SK-N-SH (cell line): ENCODE data around the gene SGSM2. TPM values are rescaled to one million over a fixed set of nuclear protein-coding genes. Genes with fewer than 3 reads are reported as not detected.

Experiments
- CTCF ChIA-PET: fragments of 300-600, 350-600 bp; formaldehyde crosslinking; extraction: SDS; loops from one replicate; lab custom pipeline; 2021; lab: Yijun Ruan, JAX
- POLR2A ChIA-PET: fragments of 350-600 bp; sonication (Branson Sonifier 250); formaldehyde crosslinking; extraction: SDS; loops from one replicate; lab custom pipeline; 2020; ENCODE audit warnings: antibody characterized with exemption, inconsistent platforms; lab: Yijun Ruan, JAX
- DNase-seq: peaks from one replicate; pipeline ENCODE4 v3.0.0; 2012
- H2AFZ ChIP-seq: fragments of 200-600 bp; sonication (generic); 2 replicates; pipeline ENCODE4 v1.8.1; 2016; ENCODE audit warnings: antibody characterized with exemption, mild to moderate bottlenecking, low read depth
- H3F3A ChIP-seq: fragments of 200-600 bp; sonication (generic); replicated peaks from 2 replicates; pipeline ENCODE3; 2016; ENCODE audit warnings: antibody characterized with exemption, mild to moderate bottlenecking; ENCODE audit not compliant: insufficient read depth
- H3K27ac ChIP-seq, 2 experiments: fragments of 200-500 bp in 1 of 2; fragments of 200-600 bp in 1 of 2; sonication (Bioruptor generic) in 1 of 2; sonication (generic), shearing (Covaris generic) in 1 of 2; 2 replicates each; pipeline versions ENCODE4 v1.5.1 to v1.6.1; 2014 to 2016; ENCODE audit warnings: low read depth in 2 of 2, inconsistent platforms in 1 of 2, low read length in 1 of 2, mild to moderate bottlenecking in 1 of 2, mixed read lengths in 1 of 2
- H3K27me3 ChIP-seq: fragments of 200-600 bp; sonication (generic), shearing (Covaris generic); 2 replicates; pipeline ENCODE4 v1.6.1; 2016; ENCODE audit warnings: mixed run types; ENCODE audit not compliant: insufficient read depth
- H3K36me3 ChIP-seq, 2 experiments: fragments of 200-500 bp in 1 of 2; fragments of 200-600 bp in 1 of 2; sonication (Bioruptor generic) in 1 of 2; sonication (generic) in 1 of 2; replicated peaks in 1 of 2; 2 replicates each; pipeline versions ENCODE3 to v1.5.1; 2014 to 2016; ENCODE audit warnings: low read length in 1 of 2, mild to moderate bottlenecking in 1 of 2; ENCODE audit not compliant: insufficient read depth in 2 of 2, control insufficient read depth in 1 of 2
- H3K4me1 ChIP-seq, 2 experiments: fragments of 200-500 bp in 1 of 2; fragments of 200-600 bp in 1 of 2; sonication (Bioruptor generic) in 1 of 2; sonication (generic), shearing (Covaris generic) in 1 of 2; 2 replicates each; pipeline versions ENCODE4 v1.5.1 to v1.6.1; 2014 to 2016; ENCODE audit warnings: low read depth in 1 of 2, low read length in 1 of 2, mixed run types in 1 of 2; ENCODE audit not compliant: insufficient read depth in 2 of 2, control insufficient read depth in 1 of 2
- H3K4me2 ChIP-seq: fragments of 200-600 bp; sonication (generic), shearing (Covaris generic); 2 replicates; pipeline ENCODE4 v1.6.1; 2017; ENCODE audit warnings: mixed run types
- H3K4me3 ChIP-seq, 2 experiments: fragments of 200-500 bp in 1 of 2; fragments of 200-600 bp in 1 of 2; sonication (Bioruptor generic) in 1 of 2; sonication (generic), shearing (Covaris generic) in 1 of 2; 2 replicates each; pipeline versions ENCODE4 v1.5.1 to v1.8.1; 2014 to 2016; ENCODE audit warnings: low read depth in 2 of 2, inconsistent platforms in 1 of 2, low read length in 1 of 2, mild to moderate bottlenecking in 1 of 2, mixed read lengths in 1 of 2, moderate library complexity in 1 of 2
- H3K79me2 ChIP-seq: fragments of 200-600 bp; sonication (generic); 2 replicates; pipeline ENCODE4 v1.8.1; 2017; ENCODE audit warnings: mild to moderate bottlenecking; ENCODE audit not compliant: insufficient read depth
- H3K9ac ChIP-seq: fragments of 200-600 bp; sonication (generic); 2 replicates; pipeline ENCODE4 v1.6.1; 2017; ENCODE audit warnings: mixed run types
- H3K9me2 ChIP-seq: fragments of 200-600 bp; sonication (generic); 2 replicates; pipeline ENCODE4 v1.6.1; 2017; ENCODE audit warnings: mixed run types
- H3K9me3 ChIP-seq: fragments of 200-600 bp; sonication (generic); 2 replicates; pipeline ENCODE4 v1.6.1; 2017; ENCODE audit warnings: mixed run types, mild to moderate bottlenecking, moderate library complexity
- H4K20me1 ChIP-seq: fragments of 200-600 bp; sonication (generic); 2 replicates; pipeline ENCODE4 v1.6.1; 2017; ENCODE audit warnings: mild to moderate bottlenecking, mixed run types; ENCODE audit not compliant: insufficient read depth
- CTCF ChIP-seq: fragments of 200-600 bp; sonication (generic); IDR thresholded peaks from 2 replicates; pipeline ENCODE4 v1.6.1; 2017; ENCODE audit warnings: antibody characterized with exemption, mild to moderate bottlenecking, moderate library complexity
- EP300 ChIP-seq, 2 experiments: IDR thresholded peaks; 2 replicates each; pipeline versions ENCODE4 v1.4.0 to v1.6.1; 2012; ENCODE audit warnings: borderline replicate concordance in 1 of 2, low read depth in 1 of 2, low read length in 1 of 2
- FOXM1 ChIP-seq: IDR thresholded peaks from 2 replicates; pipeline ENCODE4 v1.4.0; 2012; ENCODE audit warnings: low read depth, mild to moderate bottlenecking
- GATA2 ChIP-seq: sonication (generic); formaldehyde crosslinking; IDR thresholded peaks from 2 replicates; pipeline ENCODE4 v1.5.0; 2020; ENCODE audit warnings: mild to moderate bottlenecking, missing genetic modification reagents
- JUND ChIP-seq: IDR thresholded peaks from 2 replicates; pipeline ENCODE4 v1.4.0; 2012
- MXI1 ChIP-seq: IDR thresholded peaks from 2 replicates; pipeline ENCODE4 v1.6.1; 2012; ENCODE audit warnings: mild to moderate bottlenecking, low read depth, low read length, improper control_type of control experiment
- NFIC ChIP-seq: IDR thresholded peaks from 2 replicates; pipeline ENCODE4 v1.4.0; 2012; ENCODE audit warnings: borderline replicate concordance
- PBX3 ChIP-seq: IDR thresholded peaks from 2 replicates; pipeline ENCODE4; 2012
- RFX5 ChIP-seq: IDR thresholded peaks from 2 replicates; pipeline ENCODE4 v1.6.1; 2012; ENCODE audit warnings: mild to moderate bottlenecking, improper control_type of control experiment, low read length
- SMC3 ChIP-seq: IDR thresholded peaks from 2 replicates; pipeline ENCODE4 v1.6.1; 2012; ENCODE audit warnings: low read depth, low read length, improper control_type of control experiment
- TCF12 ChIP-seq: IDR thresholded peaks from 2 replicates; pipeline ENCODE4 v1.4.0; 2012
- TEAD4 ChIP-seq: IDR thresholded peaks from 2 replicates; pipeline ENCODE4 v1.4.0; 2012; ENCODE audit warnings: mild to moderate bottlenecking, borderline replicate concordance; ENCODE audit not compliant: insufficient read depth
- USF1 ChIP-seq: IDR thresholded peaks from 2 replicates; pipeline ENCODE4 v1.4.0; 2012; ENCODE audit warnings: low read depth, borderline replicate concordance
- WGBS: methylation state at CpG from one replicate; pipeline ENCODE4 v1.1.6; 2017; ENCODE audit warnings: low lambda C conversion rate; 5-methylcytosine and 5-hydroxymethylcytosine counted together
- polyA plus RNA-seq, 3 experiments: library from polyadenylated mRNA; depleted of rRNA; stranded (reverse); fragments of >200 nt; gene quantifications; 2 replicates each; pipeline ENCODE4 v1.2.3, GENCODE V29; 2012
- TF ChIP-seq, protein P1 (sequence below): IDR thresholded peaks from 2 replicates; pipeline ENCODE4 v1.6.1; 2012; ENCODE audit warnings: mild to moderate bottlenecking, low read depth, low read length, moderate library complexity

SGSM2 gene
- polyA plus RNA-seq, 1 of the 3 experiments (the other 2 are of a cell fraction), result 85.9 TPM

DNA sequence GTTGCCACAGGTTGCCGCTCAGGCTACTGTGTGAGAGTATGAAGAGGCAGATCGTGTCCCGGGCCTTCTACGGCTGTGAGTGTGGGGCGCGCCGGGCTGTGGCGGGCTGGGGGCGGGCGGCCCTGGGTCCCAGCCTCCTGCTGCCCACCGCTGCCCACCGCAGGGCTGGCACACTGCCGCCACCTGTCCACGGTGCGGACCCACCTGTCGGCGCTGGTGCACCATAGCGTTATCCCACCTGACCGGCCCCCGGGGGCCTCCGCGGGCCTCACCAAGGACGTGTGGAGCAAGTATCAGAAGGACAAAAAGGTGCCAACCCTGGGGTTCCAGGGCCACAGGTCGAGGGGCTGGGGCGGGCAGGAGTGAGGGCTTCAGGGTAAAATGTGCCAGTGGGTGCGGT, 34.9 kb downstream of the SGSM2 start (continued):
- TF ChIP-seq TEAD4 (no peak), FOXM1 (no peak), JUND (no peak), EP300 (IDR thresholded peaks at IDR 0.05; ENCODE audit: borderline replicate concordance in 1 of 2, low read depth in 1 of 2, low read length in 1 of 2) (no peak), GATA2 (CRISPR knock-in tag) (no peak), PBX3 (no peak)
- TF ChIP-seq, protein P1, sequence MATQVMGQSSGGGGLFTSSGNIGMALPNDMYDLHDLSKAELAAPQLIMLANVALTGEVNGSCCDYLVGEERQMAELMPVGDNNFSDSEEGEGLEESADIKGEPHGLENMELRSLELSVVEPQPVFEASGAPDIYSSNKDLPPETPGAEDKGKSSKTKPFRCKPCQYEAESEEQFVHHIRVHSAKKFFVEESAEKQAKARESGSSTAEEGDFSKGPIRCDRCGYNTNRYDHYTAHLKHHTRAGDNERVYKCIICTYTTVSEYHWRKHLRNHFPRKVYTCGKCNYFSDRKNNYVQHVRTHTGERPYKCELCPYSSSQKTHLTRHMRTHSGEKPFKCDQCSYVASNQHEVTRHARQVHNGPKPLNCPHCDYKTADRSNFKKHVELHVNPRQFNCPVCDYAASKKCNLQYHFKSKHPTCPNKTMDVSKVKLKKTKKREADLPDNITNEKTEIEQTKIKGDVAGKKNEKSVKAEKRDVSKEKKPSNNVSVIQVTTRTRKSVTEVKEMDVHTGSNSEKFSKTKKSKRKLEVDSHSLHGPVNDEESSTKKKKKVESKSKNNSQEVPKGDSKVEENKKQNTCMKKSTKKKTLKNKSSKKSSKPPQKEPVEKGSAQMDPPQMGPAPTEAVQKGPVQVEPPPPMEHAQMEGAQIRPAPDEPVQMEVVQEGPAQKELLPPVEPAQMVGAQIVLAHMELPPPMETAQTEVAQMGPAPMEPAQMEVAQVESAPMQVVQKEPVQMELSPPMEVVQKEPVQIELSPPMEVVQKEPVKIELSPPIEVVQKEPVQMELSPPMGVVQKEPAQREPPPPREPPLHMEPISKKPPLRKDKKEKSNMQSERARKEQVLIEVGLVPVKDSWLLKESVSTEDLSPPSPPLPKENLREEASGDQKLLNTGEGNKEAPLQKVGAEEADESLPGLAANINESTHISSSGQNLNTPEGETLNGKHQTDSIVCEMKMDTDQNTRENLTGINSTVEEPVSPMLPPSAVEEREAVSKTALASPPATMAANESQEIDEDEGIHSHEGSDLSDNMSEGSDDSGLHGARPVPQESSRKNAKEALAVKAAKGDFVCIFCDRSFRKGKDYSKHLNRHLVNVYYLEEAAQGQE, result no peak
- TF ChIP-seq, all 33 proteins: peak for 0

DNA sequence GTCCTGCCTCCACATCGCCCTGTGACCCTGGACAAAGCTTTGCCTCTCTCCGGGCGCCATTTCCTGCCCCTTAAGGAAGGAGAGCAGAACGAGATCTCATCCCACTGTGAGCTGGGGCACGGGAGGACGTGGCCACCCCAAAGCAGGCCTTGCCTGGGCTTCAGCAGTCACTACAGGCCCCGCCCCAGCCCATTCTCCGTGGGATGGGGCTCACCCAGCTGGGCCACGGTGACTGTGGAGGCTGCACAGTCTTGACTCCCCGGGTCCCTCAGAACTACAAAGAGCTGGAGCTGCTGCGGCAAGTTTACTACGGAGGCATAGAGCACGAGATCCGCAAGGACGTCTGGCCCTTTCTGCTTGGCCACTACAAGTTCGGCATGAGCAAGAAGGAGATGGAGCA, 35.4 kb downstream of the SGSM2 start:
- peak; percentile 21 for DNase-seq
- Histone ChIP-seq H3K9me3 (no peaks in the 10 kb centered on the region), H3K9ac (no peak overlapping the region), H3K9me2 (no peaks in the 10 kb centered on the region), H3K36me3 (peaks cover 3 to 72% of the 10 kb centered on the region in 2 experiments), H4K20me1 (no peaks in the 10 kb centered on the region), H3K4me3 (no peak overlapping the region), H2AFZ (no peak overlapping the region), H3K27me3 (no peaks in the 10 kb centered on the region), H3K79me2 (no peaks in the 10 kb centered on the region), H3K4me2 (no peak overlapping the region), H3K27ac (no peak overlapping the region), H3F3A (no peaks in the 10 kb centered on the region), H3K4me1 (no peaks in the 10 kb centered on the region; a peak in 1 of 4 replicates)
- ChIA-PET POLR2A (no interaction called here), CTCF (interaction anchor here (2.4 to 26.4 kb wide), 3 partner anchors 10 to 36 kb away, joined by 8 to 654 read pairs (median 88); partner anchors contain the start of gene MNT)
- 95% methylated on average over 8 of the region's 16 CpGs for WGBS
- TF ChIP-seq TCF12, result no peak
- no peak for TF ChIP-seq USF1
- TF ChIP-seq NFIC, result no peak
- TF ChIP-seq CTCF, result no peak
- no peak for TF ChIP-seq SMC3
- TF ChIP-seq JUND, result no peak
- TF ChIP-seq MXI1, result no peak
- no peak for TF ChIP-seq RFX5
